Keratinocyte (primary cell): ENCODE measurements around the gene TGM4. TPM values are rescaled to one million over a fixed set of nuclear protein-coding genes. Genes with fewer than 3 reads are reported as not detected.

ENCODE experiments used
- DNase-seq: peaks from one replicate; pipeline ENCODE4 v3.0.0-alpha.2; 2011; ENCODE audit warnings: low read depth, missing footprints, low spot score
- FAIRE-seq: peaks from 2 replicates; lab custom pipeline; 2011; peaks lifted over from hg19 to GRCh38; lab: Jason Lieb, UNC
- H2AFZ ChIP-seq: 2 replicates; pipeline ENCODE4 v1.6.0; 2012; ENCODE audit warnings: low read length, control low read depth, inconsistent platforms; ENCODE audit not compliant: control insufficient read depth
- H3K27ac ChIP-seq: 2 replicates; pipeline ENCODE4 v1.5.1; 2011; ENCODE audit warnings: low read length; ENCODE audit not compliant: control insufficient read depth, insufficient read depth
- H3K27me3 ChIP-seq: 3 replicates; pipeline ENCODE4 v1.6.0; 2011; ENCODE audit warnings: low read length; ENCODE audit not compliant: control insufficient read depth, insufficient read depth; ENCODE audit errors: extremely low read depth
- H3K36me3 ChIP-seq, 2 experiments: 2 replicates in 1 of 2; 3 replicates in 1 of 2; pipeline ENCODE4 v1.5.1; 2011; ENCODE audit warnings: low read length in 2 of 2, mild to moderate bottlenecking in 1 of 2; ENCODE audit not compliant: control insufficient read depth in 2 of 2, insufficient read depth in 2 of 2; ENCODE audit errors: extremely low read depth in 1 of 2
- H3K4me1 ChIP-seq: 3 replicates; pipeline ENCODE4 v1.5.1; 2011; ENCODE audit warnings: low read length; ENCODE audit not compliant: control insufficient read depth, insufficient read depth; ENCODE audit errors: extremely low read depth
- H3K4me2 ChIP-seq: 3 replicates; pipeline ENCODE4 v1.6.0; 2011; ENCODE audit warnings: low read depth, low read length; ENCODE audit not compliant: control insufficient read depth, insufficient read depth; ENCODE audit errors: extremely low read depth
- H3K4me3 ChIP-seq, 3 experiments: fragments of 200-600 bp in 1 of 3; sonication (generic) in 1 of 3; 2 replicates in 2 of 3; 3 replicates in 1 of 3; pipeline ENCODE4 v1.5.1; 2011 to 2016; ENCODE audit warnings: low read length in 3 of 3, mild to moderate bottlenecking in 3 of 3, control low read depth in 2 of 3, inconsistent platforms in 1 of 3, low read depth in 1 of 3, mixed read lengths in 1 of 3, mixed run types in 1 of 3, moderate library complexity in 1 of 3; ENCODE audit not compliant: control insufficient read depth in 2 of 3, insufficient read depth in 2 of 3; ENCODE audit errors: extremely low read depth in 1 of 3
- H3K79me2 ChIP-seq: 2 replicates; pipeline ENCODE4 v1.6.0; 2012; ENCODE audit warnings: low read length; ENCODE audit not compliant: control insufficient read depth, insufficient read depth
- H3K9ac ChIP-seq: 3 replicates; pipeline ENCODE4 v1.6.0; 2011; ENCODE audit warnings: low read length; ENCODE audit not compliant: control insufficient read depth, insufficient read depth; ENCODE audit errors: extremely low read depth
- H3K9me1 ChIP-seq: 3 replicates; pipeline ENCODE4 v1.6.0; 2011; ENCODE audit warnings: low read length; ENCODE audit not compliant: control insufficient read depth, insufficient read depth; ENCODE audit errors: extremely low read depth
- H3K9me3 ChIP-seq: 2 replicates; pipeline ENCODE4 v1.5.1; 2012; ENCODE audit warnings: low read depth, low read length; ENCODE audit not compliant: control insufficient read depth
- H4K20me1 ChIP-seq: 3 replicates; pipeline ENCODE4 v1.6.0; 2011; ENCODE audit warnings: low read length; ENCODE audit not compliant: control insufficient read depth, insufficient read depth; ENCODE audit errors: extremely low read depth
- CTCF ChIP-seq, 3 experiments: IDR thresholded peaks in 1 of 3; conservative IDR thresholded peaks in 1 of 3; optimal IDR thresholded peaks in 1 of 3; 2 replicates in 2 of 3; 3 replicates in 1 of 3; pipeline versions ENCODE3 to v1.5.1; 2011; ENCODE audit warnings: low read length in 3 of 3, mild to moderate bottlenecking in 3 of 3, moderate library complexity in 2 of 3, control low read depth in 1 of 3, inconsistent platforms in 1 of 3; ENCODE audit not compliant: insufficient read depth in 2 of 3; ENCODE audit errors: extremely low read depth in 1 of 3
- EZH2 ChIP-seq: IDR thresholded peaks from one replicate; pipeline ENCODE4 v1.6.1; 2012; ENCODE audit warnings: inconsistent platforms, mild to moderate bottlenecking, low read length, moderate library complexity
- dilution Hi-C: fragments of 300-500 bp; cut with MboI; formaldehyde crosslinking; loops from one replicate; pipeline ENCODE4 v1.7.0; 2020; ENCODE audit warnings: low sequenced_read_pairs; ENCODE audit not compliant: extremely low pct_ligation_motif_present
- polyA plus RNA-seq, 5 experiments: library from polyadenylated mRNA; depleted of rRNA in 3 of 5; stranded (reverse) in 3 of 5; stranded (forward) in 1 of 5; unstranded in 1 of 5; fragments of >200 nt; gene quantifications; 1 replicate in 1 of 5; 2 replicates in 3 of 5; 3 replicates in 1 of 5; pipeline versions ENCODE4 v1.2.1 to v1.2.3, GENCODE V29; 2011 to 2012; ENCODE audit warnings: missing spikeins in 2 of 5, low read depth in 1 of 5, low replicate concordance in 1 of 5

The TGM4 gene
- polyA plus RNA-seq, 1 donor (not counting 4 experiments of a cell fraction or from before 2014, with no cell fraction given): 1.3 TPM

GRCh38 chr3:44877333-44877732, 2.9 kb downstream of the TGM4 start:
- Histone ChIP-seq H3K79me2 (no peaks in the 10 kb centered on the region), H3K9me1 (no peaks in the 10 kb centered on the region), H3K27ac (no peak overlapping the region), H3K27me3 (no peaks in the 10 kb centered on the region), H2AFZ (no peak overlapping the region), H4K20me1 (no peaks in the 10 kb centered on the region), H3K4me2 (no peak overlapping the region), H3K36me3 (no peaks in the 10 kb centered on the region), H3K9ac (no peak overlapping the region), H3K9me3 (no peaks in the 10 kb centered on the region), H3K4me3 (no peak overlapping the region), H3K4me1 (no peaks in the 10 kb centered on the region)
- FAIRE-seq (no peak), DNase-seq (no peak)
- dilution Hi-C loops: no loop called here
- no peak for TF ChIP-seq EZH2
- no peak for TF ChIP-seq CTCF (optimal IDR thresholded peaks at IDR 0.05 in 1 of 3, IDR thresholded peaks at IDR 0.05 in 1 of 3, conservative IDR thresholded peaks at IDR 0.05 in 1 of 3; ENCODE audit: extremely low read depth in 1 of 3, insufficient read depth in 2 of 3, low read length in 3 of 3)

GRCh38 chr3:44880284-44880683, 5.9 kb downstream of the TGM4 start:
- no peak for FAIRE-seq
- peaks cover 27% of the 10 kb centered on the region for H3K4me1 ChIP-seq
- H3K9ac ChIP-seq: no peak overlapping the region
- H3K4me2 ChIP-seq: no peak overlapping the region
- H3K36me3 ChIP-seq: no peaks in the 10 kb centered on the region
- H3K9me3 ChIP-seq: no peaks in the 10 kb centered on the region
- no peak overlapping the region for H3K4me3 ChIP-seq
- no peaks in the 10 kb centered on the region for H4K20me1 ChIP-seq
- H3K27ac ChIP-seq: no peak overlapping the region
- no peak for DNase-seq
- TF ChIP-seq CTCF (optimal IDR thresholded peaks at IDR 0.05 in 1 of 3, IDR thresholded peaks at IDR 0.05 in 1 of 3, conservative IDR thresholded peaks at IDR 0.05 in 1 of 3; ENCODE audit: extremely low read depth in 1 of 3, insufficient read depth in 2 of 3, low read length in 3 of 3) (no peak), EZH2 (no peak)
- no peaks in the 10 kb centered on the region for H3K27me3 ChIP-seq
- H2AFZ ChIP-seq: no peak overlapping the region
- H3K79me2 ChIP-seq: no peaks in the 10 kb centered on the region
- no peaks in the 10 kb centered on the region for H3K9me1 ChIP-seq
- dilution Hi-C loops: no loop called here
